GM21528 (cell line): Measurements from ENCODE around the gene ITPRIP.
A peak's percentile ranks its signal among the peaks of the same experiment; 100 is the strongest.

Experiments
- ATAC-seq: cut with Tn5 transposase; IDR thresholded peaks from one replicate; pipeline ENCODE4 v1.9.1; 2021; ENCODE audit warnings: mild to moderate bottlenecking, moderate library complexity; ENCODE audit not compliant: unreplicated experiment, low FRiP score

Gene ITPRIP

DNA sequence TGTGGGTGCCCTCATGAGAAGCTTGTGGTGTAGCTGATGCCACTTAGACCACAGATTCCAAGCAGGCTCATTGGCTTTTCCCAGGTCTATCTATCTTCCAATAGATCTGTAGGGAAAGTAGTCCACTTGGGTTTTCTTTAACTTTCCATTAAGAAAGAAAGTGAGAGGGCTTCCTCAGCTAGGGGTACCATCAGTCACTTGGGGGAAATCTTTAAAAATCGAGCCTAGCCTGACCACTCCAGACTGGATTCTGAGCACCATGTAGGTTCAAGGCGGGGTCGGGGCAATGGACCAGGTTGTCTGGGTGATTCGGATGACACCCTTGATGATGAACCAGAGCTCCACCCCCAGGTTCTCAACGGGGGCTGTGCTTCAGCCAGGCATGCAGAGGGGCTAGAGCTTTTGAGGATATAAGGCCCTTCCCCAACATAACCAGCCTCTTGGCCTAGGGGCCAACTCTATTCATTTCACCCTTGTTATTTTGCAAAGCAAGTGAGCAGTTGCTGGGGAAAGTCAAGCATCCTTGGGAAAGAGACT is 27.0 kb downstream of the ITPRIP start:
- ATAC-seq: no peak

DNA sequence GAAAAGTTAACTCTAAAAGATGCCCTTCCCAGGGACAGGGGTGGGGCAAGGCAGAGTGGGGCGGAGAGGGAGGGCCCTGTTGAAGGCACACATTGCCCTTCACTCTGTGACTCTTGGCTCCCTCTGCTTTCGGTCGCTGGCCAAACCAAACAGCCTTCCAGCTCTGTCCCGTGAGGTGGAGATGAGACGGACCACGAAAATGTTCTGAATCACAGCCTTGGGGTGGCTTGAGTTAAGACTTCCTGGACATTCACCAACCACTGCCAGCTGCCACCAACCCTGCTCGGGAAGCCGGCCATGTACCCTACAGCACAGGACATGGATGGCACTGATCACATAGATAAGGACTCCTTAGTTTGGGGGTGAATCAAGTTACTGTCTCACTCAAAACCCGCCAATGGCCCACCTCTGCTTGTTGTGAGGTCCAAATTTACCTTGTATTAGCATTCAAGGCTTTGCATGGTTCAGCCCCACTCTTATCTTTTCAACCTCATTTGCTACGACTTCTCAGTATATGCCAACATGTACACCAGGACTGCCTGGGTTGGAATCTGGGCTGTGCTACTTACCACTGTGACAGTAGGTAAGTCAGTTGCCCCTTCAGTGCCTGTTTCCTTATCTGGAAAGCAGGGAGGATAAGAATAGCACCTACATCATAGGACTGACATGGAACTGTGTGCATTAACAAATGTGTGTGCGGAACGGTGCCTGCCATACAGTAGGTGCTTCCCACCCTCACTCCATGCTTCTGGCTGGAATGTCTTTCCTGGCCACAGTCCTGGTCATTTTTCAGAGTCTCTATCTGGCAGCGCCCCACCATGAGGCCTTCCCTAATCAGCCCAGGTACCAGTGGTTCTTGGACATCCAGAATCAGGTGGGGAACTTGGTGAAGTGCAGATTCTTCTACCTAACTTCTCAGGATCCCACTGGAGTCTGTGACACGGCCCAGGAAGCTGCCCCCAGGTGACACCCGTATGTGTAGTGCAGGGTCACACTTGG is 28.0 kb downstream of the ITPRIP start:
- no peak for ATAC-seq

DNA sequence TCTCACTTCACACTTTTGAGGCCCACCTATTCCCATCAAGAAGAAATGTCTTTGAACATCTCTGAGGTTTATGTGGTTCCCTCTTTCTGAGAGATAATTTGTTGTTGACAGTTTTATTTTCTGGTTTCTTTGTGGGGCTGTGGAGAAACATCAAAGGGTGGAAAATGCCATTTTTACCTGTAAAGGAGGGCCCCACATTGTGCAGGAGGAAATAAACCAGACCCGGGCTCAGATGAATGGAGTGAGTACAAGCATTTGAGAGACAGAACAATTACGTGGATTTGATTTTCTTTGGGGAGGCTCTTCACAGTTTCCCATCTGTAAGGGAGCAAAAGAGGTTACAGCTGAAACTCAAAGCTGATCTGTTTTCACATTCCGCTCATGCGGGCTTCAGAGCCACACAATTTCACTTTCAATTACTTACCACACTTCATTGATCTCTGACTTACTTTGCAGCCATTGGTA is 29.8 kb downstream of the ITPRIP start:
- peak; percentile 82 for ATAC-seq

DNA sequence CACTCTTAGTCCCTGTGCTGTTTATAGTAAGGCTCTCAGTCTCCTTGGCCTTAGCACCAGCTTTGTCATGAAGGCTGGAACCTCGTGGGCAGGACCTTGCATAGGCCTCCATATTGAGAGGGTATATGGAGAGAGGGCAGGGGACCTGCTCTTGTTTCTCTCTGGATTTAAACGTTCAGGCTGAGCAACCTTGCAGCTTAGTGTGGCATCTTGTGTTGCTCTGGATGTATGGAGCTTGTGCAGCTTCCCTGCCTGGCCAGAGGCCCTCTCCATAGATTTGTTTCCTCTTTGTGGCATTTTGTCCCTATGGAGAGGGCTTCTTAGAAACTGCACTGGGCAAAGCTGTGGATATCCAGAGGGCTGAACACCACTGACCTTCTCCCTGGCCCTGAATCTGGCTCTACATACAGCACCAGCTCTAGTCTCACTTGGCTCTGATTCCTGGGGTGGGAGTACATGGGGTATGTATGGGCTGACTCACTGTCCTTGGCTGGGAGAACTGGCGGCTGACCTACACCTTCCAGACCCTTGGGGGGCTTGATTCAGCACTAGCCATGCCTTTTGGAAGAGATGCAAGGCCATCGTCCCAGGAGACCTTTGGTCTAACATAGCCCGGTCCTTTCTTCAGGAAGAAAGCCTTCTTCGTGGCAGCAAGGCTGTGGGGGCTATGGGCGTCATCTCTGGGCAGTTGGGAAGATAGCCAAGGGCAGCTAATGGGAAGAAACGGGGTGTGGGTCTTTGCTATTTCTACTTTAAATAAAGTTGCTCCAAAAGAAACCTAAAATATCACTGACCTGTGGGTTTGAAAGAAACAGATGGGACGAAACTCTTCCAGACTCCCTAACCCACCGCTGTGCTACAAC is 30.5 kb downstream of the ITPRIP start:
- no peak for ATAC-seq

DNA sequence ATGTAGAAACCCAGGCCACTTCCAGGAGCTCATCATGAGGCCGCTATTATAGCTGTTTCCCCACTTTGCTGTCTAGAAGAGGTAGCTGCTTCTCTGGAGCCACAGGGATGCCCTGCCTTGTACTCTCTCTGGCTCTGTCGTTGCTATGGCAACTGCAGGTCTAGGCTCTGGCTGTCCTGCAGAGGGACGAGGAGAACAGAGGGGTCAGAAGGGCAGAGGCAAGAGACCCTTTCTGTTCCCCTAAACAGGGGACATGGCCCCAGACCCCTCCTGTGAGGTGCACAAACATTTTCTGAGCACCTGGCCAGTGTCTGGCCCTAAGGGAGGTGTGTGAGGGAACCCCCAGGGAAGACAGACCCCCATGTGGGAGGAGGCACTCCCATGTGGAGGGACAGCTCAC is 31.4 kb downstream of the ITPRIP start:
- no peak for ATAC-seq

DNA sequence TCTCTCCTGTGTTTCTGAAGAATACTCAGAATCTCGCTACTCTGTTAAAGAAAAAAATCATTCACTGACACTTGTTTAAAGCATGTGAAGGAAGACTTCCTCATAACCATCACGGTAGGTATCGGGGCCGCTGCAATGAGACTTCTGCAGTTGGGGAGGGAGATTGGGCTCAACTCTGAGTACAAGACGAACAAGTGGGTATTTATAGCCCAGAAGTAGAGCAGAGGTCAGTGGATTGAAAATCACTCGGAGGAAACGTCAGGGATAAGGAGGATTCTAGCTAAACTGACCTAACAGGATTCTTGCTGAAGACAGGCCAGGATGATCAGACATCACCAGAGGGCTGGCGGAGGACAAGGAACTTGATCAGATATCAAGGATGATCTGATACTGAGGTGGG is 33.3 kb downstream of the ITPRIP start:
- ATAC-seq: no peak

DNA sequence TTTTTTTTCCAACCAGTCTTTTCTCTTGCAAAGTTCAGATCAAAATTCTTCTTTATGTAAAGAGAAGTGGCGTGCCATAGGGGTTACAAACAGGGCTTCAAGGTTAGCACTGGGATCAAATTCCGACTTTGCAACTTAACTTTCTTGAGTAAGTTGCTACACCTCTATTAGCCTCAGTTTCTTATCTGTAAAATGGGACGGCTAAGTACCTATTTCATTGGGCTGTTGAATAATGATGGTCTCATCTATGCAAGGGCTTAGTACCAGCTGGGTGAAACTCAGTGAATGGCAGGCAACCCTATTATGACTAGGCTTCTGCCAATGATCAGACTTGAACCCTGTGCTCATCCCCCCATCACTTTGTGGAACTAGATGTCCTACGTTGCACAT is 33.9 kb downstream of the ITPRIP start:
- no peak for ATAC-seq

DNA sequence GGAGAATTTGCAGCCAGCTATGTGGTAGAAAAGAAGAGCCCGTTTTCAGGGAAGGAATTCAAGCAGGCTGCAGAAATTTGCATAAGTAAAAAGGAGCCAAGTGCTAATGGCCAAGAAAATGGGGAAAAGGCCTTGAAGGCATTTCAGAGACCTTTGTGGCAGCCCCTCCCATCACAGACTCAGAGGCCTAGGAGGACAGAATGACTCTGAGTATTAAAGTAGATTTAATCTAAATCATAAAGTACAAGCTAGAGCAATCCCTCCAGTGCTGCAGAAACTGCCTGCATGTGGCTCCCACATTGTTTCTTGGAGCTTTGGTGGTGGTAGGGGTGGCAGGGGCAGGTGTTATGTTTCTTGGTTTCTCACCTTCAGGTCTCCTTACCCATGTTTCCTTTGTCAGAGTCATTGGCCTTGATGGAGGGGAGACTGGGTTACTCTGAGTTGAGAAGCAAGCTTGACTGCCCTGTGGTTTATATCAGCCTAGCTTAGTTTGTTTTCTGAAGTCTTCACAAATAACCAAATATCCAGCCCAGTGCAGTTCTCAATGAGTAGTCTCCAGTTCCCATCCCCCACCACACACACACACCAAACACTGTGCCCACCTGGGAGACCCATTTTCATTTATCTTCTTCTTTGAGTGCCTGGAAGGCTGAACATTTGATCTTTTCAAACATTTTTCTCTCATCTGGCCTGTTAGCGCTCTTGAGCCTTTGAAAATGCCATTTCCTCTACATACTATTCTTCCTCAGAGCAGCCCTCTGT is 34.5 kb downstream of the ITPRIP start:
- ATAC-seq: no peak

DNA sequence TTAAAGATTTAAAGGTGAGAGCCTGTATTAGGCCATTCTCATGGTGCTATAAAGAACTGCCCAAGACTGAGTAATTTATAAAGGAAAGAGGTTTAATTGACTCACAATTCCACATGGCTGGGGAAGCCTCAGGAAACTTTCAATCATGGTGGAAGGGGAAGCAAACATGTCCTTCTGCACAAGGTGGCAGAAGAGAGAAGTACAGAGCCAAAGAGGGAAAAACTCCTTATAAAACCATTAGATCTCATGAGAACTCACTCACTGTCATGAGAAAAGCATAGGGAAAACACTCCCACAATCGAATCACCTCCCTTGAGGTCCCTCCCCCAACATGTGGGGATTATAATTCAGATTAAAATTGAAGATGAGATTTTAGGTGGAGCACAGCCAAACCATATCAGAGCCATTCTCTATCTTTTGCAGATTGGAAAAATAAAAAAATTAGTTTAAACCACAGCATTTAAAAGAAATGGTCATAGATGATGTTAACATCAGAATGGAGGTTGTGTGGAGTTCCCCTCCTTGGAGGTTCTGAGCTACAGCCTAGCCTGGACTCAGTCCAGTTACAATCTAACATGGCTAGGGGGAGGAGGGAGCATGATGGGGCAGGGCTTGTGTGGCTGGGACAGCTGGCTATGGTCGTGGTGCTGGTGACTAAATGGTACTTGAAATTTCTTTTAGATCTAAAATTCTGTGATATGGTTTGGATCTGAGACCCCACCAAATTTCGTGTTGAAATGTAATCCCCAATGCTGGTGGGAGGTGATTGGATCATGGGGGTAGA is 36.2 kb downstream of the ITPRIP start:
- no peak for ATAC-seq

DNA sequence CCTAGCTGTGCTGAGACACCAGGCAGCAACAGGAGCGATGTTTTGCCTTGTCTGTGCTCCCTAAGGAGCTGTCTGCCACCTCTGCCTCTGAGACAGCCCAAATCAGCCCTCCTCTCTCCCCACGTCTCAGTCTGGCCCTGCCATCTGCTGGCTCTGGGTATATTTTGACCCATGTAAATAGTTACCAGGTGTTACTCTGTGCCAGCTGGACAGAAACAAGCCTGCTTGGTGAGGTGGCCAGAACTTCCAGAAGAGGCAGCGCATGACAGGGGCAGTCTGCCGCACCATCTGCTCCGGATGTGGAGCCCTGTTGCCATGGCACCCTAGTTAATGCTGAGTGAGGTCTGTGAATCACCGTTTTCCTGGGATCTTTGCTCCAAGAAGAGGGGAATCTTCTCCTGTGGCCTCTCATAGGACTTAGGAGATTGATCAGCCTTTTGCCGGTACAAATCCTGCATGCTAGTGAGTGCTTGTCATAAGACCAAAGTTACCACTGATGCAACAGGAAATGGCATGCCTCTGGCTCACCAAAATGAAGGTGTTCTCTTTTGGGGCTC is 37.5 kb downstream of the ITPRIP start:
- ATAC-seq: no peak

DNA sequence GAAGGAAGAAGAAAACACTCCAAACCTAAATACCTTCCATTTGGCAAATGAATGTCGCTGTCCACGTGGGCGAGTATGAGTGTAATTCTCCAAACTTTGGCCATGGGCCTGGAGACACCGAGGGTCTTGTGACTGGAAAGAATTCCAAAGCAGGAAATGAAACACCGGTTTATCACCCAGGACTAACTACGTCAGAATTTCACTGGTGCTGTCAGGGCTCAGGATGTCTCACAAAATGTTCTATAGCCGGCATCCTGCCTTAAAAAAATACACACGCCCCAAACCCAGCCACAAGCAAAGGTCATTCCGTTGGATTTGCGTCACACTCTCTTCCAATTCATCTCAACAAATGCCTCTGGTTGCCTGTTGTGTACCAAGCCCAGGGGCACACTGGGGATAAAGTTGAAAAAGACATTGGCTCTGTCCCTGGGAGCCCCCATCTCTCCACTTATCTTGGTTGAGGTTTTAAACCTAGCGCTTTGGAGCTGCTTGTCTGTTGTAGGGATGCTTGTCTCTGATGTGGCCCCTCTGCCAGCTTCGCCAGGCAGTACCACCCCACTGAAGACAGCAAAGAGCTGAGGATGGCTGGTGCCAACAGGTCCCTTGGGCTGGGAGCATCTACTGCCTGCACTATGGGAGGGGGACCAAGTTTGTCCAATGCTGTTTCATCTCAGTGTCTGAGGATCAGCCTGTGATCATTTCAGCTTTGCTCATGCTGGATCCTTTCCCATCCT is 38.1 kb downstream of the ITPRIP start:
- no peak for ATAC-seq

DNA sequence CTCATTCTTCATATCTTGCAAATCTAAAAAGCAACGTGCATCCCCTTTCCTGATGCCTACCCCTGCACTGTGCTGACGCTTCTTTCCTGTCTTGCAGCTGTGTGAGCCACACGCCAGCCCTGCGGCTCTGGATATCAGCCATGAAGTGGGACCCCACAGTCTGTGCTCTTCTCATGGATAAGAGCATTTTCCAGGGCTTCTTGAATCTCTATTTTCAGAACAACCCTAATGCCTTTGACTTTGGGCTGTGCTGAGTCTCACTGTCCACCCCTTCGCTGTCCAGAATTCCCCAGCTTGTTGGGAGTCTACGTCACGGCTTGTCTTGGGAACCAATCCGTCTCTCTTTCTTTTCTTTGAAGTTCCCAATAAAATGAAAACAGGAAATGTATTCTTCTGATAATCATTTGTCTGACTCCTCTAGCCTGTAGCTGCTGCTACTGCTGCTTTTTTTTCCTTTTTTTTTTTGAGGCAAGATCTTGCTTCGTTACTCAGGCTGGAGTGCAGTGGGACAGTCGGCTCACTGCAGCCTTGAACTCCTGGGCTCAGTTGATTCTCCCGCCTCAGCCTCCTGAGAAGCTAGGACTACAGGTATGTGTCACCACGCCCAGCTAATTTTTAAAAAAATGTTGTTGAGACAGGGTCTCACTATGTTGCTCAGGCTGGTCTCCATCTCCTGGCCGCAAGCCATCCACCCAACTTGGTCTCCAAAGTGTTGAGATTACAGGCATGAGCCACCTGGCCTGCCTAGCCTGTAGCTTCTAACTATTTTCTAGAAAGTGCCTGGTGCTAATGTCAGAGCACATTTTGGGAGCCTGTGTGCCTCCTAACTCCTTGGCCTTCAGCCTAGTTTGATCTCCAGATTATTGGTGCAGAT is 39.0 kb downstream of the ITPRIP start:
- no peak for ATAC-seq

DNA sequence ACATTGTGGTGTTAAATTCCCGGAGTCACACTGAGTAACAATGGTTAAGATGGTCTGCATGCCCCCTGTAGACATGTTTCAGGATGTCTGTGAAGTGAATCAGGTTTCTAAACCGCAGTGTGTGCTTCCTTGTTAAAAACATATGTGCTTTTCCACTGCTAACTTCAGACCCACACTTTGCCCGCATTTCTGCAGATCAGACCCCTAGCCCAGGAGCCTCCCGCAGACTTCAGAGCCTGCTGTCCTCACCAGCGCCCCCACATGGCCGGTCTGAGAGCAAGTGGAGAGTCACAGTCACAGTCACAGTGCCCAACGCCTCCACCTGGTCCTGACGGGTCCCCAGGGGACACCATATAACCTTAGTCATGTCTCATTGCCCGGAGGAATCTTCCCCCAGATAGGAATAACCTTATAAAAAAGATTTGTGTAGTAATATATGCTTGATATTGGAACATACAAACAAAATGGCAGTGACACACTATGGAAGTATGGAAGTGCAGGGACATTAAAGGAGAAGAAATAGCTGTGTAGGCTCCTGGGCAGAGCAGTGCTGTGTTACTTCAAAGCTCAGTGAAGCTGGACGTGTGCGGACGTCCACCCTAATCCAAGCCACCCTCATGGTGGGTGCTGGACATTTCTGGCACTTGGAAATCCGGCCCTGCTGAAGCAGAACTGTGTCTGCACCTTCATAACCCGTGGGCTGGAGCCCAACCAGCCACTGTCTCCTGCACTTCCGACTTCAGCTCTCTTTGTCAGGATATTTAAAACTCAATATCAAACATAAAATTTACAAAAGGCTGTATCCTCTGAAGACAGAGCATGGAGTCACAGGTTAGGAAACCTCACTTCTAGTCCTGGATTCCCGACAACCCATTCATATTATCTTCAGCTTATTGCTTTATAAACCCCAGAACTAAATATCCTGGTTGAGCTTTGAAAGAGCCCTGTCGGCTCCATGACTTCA is 40.3 kb downstream of the ITPRIP start:
- no peak for ATAC-seq

DNA sequence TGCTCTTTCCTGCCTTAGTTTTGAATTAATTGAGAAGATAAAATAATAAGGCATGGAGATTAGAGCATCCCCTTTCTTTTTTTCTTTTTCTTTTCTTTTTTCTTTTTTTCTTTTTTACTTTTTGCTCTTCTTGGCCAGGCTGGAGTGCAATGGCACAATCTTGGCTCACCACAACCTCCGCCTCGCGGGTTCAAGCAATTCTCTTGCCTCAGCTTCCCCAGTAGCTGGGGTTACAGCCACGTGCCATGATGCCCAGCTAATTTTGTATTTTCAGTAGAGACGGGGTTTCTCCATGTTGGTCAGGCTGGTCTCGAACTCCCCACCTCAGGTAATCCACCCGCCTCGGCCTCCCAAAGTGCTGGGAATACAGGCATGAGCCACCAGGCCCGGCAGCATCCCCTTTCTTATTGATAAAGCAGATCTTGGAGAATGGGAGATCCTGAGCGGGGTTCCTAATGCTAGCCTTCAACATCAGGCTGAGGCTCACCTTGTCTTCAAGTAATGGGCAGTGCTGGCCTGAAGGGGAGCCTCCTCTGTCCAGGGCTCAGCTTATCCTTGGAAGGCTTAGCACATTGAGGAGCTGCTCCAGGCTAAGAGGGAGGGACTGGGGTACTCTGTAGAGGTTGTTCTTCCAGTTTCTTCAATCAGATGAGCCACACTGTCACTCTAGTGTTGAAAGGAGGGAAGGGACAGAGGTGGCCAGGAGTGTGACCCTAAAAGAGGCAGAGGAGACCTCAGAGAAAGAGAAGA is 41.4 kb downstream of the ITPRIP start:
- no peak for ATAC-seq

DNA sequence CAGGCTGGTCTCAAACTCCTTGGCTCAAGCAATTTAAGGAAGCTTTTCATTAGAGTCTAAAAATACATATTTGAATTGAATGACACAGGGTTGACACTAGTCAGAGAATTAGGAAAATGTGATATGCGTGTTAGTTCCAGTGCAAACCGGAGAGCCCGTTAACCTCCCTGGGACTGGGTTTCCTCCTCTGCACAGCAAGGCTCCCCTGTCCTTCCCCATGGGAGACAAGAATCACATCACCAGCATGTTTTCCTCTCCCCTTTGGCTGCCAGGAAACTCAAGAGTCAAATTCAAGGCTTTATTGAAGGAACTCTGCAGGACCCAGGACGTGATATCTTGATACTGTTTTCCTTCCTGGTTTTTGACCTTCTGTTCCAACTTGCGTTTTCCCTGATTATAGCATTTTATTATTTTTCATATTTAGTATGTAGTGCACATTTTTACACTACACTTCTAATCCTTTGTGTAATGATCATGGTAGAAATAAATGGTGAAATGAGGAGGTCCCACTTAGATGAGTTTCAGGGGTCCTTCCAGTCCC is 44.4 kb downstream of the ITPRIP start:
- no peak for ATAC-seq

DNA sequence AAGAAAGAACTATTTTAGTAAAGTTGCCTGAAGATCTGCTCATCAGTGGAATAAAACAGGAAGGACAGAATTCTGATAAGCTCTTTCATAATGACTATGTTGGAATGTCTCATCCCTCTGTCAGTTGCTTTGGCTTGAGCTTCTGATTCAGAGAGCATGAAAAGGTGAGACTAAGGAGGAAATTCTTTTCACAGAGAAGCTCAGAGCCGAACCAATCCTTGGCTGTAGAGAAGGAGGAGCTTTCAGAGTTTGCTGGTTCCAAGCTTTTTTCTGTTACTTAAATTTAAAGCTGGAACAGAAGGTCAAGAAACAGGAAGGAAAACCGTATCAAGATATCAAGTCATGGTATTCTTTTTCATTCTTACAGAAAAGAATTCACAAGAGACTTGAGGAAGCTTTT is 45.3 kb downstream of the ITPRIP start:
- no peak for ATAC-seq
